K562 (cell line): Measurements from ENCODE around the gene TMSB4X.

Experiments used
- ZNF445 ChIP-seq: fragments of 250-450 bp; sonication (Bioruptor Pico); IDR thresholded peaks from 2 replicates; pipeline ENCODE4 v1.4.0; 2020; ENCODE audit warnings: low read depth, mild to moderate bottlenecking, moderate library complexity
- TF ChIP-seq, protein P1 (sequence below), 3 experiments: IDR thresholded peaks in 2 of 3; conservative IDR thresholded peaks in 1 of 3; 2 replicates each; pipeline ENCODE4 v1.5.1; 2011 to 2012; ENCODE audit warnings: low read length in 3 of 3, mild to moderate bottlenecking in 3 of 3, control low read depth in 2 of 3, improper control_type of control experiment in 1 of 3, inconsistent platforms in 1 of 3, low read depth in 1 of 3, mixed read lengths in 1 of 3, moderate library complexity in 1 of 3; ENCODE audit not compliant: insufficient read depth in 2 of 3
- TF ChIP-seq, protein P2 (sequence below): sonication (generic); formaldehyde crosslinking; IDR thresholded peaks from 2 replicates; pipeline ENCODE4 v1.8.0; 2022; ENCODE audit warnings: mild to moderate bottlenecking, low read depth, missing genetic modification reagents
- TF ChIP-seq, protein P3 (sequence below): fragments of 450-650 bp; IDR thresholded peaks from 2 replicates; pipeline ENCODE4 v1.6.1; 2016; ENCODE audit warnings: missing biosample characterization, missing genetic modification characterization

DNA sequence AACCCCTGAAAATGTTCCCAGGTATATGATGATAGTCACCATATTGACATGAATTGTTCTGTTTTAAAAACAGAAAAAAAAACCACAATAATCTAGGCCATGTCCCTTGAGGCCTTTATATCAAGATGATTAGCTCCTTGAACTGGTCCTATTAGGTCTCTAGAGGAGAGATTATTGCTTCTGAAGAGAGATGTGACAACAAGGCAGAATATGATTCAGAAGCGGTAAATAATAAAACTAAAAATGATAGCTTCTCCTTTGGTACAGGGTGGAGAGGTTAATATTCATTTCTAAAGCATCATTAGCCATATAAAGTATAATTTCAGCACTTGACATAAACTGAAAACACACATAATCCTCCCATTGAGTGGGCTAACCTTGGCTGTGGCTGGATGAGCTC lies 42.7 kb upstream of the TMSB4X start:
- TF ChIP-seq ZNF445 (CRISPR knock-in tag): no peak
- TF ChIP-seq, protein P1, sequence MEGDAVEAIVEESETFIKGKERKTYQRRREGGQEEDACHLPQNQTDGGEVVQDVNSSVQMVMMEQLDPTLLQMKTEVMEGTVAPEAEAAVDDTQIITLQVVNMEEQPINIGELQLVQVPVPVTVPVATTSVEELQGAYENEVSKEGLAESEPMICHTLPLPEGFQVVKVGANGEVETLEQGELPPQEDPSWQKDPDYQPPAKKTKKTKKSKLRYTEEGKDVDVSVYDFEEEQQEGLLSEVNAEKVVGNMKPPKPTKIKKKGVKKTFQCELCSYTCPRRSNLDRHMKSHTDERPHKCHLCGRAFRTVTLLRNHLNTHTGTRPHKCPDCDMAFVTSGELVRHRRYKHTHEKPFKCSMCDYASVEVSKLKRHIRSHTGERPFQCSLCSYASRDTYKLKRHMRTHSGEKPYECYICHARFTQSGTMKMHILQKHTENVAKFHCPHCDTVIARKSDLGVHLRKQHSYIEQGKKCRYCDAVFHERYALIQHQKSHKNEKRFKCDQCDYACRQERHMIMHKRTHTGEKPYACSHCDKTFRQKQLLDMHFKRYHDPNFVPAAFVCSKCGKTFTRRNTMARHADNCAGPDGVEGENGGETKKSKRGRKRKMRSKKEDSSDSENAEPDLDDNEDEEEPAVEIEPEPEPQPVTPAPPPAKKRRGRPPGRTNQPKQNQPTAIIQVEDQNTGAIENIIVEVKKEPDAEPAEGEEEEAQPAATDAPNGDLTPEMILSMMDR (IDR thresholded peaks at IDR 0.05 in 2 of 3, conservative IDR thresholded peaks at IDR 0.05 in 1 of 3; ENCODE audit: insufficient read depth in 2 of 3, low read depth in 1 of 3, low read length in 3 of 3): no peak
- TF ChIP-seq, protein P2, sequence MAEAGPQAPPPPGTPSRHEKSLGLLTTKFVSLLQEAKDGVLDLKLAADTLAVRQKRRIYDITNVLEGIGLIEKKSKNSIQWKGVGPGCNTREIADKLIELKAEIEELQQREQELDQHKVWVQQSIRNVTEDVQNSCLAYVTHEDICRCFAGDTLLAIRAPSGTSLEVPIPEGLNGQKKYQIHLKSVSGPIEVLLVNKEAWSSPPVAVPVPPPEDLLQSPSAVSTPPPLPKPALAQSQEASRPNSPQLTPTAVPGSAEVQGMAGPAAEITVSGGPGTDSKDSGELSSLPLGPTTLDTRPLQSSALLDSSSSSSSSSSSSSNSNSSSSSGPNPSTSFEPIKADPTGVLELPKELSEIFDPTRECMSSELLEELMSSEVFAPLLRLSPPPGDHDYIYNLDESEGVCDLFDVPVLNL (CRISPR knock-in tag): no peak
- TF ChIP-seq, protein P3, sequence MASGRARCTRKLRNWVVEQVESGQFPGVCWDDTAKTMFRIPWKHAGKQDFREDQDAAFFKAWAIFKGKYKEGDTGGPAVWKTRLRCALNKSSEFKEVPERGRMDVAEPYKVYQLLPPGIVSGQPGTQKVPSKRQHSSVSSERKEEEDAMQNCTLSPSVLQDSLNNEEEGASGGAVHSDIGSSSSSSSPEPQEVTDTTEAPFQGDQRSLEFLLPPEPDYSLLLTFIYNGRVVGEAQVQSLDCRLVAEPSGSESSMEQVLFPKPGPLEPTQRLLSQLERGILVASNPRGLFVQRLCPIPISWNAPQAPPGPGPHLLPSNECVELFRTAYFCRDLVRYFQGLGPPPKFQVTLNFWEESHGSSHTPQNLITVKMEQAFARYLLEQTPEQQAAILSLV (tag): no peak
